Fibroblast of skin of left quadriceps (primary cell): ENCODE results near the gene SRL.
A peak's percentile ranks its signal among the peaks of the same experiment; 100 is the strongest.

ENCODE experiments used
- DNase-seq, 2 experiments: peaks; one replicate each; pipeline ENCODE4 v3.0.0-alpha.2; 2013; ENCODE audit warnings: low read depth in 2 of 2

The SRL gene

DNA sequence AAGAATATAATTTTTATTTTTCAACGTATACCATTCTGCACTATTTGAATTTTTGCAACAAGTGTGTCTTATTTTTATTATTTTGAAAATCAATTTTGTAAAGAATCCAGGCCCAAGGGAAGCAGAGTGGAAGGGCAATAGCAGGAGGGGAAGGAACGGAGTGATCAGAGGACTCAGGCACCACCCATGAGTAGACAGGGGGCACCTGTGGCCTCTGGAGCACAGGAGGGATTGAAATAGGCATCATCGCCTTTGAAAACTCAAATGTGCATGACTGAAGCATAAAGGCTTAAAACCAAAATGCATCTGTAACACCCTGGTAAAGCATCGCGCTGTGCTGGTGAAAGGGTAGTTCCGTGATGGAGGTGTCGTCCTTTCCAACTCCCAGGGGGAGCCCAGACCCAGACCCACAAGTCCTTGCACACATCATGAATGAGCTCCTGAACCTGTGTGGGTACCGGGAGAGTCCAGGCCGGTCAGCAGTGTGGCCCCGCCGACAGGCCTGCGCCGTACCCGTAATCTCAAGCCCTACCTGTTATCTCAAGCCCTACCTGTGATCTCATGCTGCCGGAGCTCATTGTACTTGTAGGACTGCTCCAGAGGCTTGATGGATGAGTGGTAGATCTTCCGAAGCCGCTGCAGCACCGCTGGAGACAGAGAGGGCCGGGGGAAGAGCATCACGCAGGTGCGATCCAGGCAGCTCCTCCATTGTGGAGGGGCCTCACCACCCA lies 39.1 kb downstream of the SRL start:
- no peak for DNase-seq

DNA sequence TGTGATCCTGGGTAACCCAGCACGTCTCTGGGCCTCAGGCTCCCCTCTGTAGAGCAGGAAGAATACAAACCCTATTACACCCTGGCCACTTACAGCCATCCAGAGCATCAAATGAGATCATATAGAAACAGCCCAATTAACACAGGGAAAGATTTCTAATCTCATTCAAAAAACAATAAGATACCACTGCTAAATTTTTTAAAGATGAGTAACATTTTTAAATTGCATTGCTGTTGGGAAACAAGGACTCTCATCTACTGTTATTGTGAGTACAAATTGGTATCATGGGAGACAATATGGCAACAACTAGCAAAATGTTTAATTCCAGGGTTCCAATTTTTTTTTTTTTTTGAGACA lies 41.1 kb downstream of the SRL start:
- DNase-seq = no peak

DNA sequence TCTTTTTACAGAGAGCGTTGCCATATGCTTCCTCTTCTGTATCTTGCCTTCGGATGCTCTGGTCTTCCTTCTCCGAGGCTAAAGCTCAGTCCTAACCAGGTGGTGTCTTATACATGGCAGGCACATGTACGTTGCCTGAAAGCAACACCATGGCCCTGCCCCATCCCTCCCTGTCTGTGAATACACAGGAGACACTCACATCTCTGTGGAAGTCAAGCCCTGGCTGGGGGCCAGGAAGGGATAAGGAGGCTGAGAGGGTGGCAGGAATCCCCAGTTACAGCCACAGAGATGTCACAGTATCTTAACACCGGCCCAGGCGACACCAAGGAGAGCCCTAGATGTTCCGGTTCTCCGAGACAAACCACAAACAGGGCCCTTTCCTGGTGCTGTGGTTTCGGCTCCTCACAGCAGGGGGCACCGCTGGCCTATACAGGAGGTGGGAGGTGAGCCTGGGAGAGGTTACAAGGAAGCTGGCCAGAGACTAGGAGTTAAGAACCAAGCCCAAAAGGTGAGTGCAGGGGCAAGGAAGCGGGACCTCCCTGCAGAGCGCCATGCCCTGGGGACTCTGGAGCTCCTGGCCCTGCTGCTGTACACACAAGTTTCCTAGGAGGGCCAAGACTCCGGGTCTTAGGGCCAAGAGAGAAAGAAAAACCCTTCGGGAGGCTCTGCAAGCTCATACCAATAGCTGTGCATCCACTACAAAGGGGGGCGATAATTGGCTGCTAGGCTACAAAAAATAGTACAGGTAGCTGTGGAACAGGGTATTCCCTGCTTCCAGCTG lies 41.7 kb downstream of the SRL start:
- DNase-seq = no peak

DNA sequence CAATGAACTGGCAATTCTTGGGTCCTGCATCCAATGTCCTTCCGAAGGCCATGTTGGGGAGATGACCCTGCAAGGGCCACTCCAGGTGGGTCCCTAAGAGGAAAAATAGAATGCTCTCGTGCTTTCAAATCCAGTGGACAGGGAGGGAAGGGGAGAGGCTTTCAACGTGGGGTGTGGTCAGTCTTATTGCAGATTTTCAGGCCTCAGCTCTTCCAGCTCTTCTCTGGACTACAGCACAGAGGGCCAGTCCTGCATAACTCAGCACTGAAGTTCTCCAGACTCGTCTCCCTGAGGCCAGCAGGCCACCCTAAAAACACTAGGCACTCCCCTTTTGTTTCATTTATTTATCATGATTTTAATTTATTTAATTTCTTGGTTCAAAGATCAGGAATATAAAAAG lies 43.1 kb downstream of the SRL start:
- no peak for DNase-seq

DNA sequence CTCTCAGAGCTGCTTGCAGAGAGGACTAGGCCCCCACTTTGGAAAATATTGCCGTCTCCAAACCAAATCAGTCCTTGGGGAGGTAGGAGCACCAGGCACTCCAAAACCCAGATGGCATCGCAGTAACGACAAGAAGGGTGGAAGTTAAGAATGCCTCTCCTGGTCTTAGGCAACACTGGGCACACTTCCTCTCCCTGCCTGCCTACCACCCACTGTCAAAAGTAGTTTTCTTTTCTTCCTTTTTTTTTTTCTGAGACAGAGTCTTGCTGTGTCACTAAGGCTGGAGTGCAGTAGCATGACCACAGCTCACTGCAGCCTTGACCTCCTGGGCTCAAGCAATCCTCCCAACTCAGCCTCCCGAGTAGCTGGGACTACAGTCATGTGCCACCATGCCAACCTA lies 47.2 kb downstream of the SRL start:
- no peak for DNase-seq

DNA sequence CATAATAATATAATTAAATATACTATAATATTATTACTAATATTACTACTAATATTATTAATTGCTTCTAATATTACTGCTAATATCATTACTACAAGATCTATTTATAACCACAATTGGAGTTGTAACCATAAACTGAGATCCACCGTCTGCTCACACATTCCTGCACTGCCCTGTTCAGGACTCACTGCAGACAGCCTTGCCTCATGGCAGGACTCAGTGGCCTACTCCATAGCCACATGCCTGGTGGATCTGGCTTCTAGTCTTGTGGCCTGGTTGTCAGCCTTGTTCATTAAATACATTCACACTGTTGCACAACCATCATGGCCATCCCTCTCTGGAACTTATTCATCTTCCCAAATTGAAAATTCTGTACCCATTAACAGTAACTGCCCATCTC lies 48.0 kb downstream of the SRL start:
- no peak for DNase-seq

DNA sequence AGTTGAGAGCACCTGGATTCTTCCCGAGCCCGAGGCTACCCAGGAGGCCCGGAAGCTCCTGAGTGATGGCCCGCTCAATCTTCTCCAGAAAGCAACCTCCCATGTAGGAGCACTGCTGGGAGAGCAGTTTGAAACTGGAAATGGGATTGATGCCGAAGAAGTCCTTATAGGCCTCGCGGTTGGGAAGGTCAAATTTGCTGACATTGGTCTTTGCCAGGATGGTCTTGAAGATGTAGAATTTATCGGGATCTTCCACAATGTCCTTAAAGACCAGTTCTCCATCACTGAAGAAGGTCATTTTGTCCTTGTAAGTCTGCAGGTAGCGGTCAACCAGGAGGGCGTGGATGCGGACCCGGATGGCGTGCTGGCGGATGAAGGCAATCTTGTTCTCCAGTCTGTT lies 49.7 kb downstream of the SRL start:
- DNase-seq = no peak

DNA sequence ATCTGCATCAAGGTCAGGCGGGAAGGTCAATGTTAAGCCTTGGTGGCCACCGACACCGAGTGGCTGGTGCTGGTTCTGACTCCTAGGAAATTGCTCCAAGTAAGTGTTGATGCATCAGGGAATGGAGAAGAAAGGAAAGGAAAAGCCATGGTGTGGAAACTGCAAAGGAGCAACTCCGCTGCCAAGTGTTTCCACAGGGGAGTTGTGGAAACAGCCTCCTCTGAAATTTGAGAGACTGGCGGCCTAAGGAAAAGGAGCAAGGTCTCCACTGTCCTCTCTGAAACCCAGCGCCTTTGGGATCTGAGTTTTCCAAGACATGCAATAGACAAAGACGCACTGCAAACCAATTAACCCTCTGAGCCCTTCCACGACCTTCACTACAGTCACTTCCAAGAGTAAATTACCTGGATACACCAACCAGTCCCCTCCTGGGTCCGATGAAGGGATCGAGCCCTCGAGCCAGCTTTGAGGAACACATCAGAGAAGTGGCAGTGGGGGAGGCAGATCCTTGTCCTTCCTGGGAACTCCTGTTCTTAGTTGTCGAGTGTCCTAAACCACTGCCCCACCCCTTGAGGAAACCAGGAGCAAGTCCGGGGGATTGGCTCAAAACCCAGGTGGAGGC lies 51.1 kb downstream of the SRL start:
- DNase-seq = no peak

DNA sequence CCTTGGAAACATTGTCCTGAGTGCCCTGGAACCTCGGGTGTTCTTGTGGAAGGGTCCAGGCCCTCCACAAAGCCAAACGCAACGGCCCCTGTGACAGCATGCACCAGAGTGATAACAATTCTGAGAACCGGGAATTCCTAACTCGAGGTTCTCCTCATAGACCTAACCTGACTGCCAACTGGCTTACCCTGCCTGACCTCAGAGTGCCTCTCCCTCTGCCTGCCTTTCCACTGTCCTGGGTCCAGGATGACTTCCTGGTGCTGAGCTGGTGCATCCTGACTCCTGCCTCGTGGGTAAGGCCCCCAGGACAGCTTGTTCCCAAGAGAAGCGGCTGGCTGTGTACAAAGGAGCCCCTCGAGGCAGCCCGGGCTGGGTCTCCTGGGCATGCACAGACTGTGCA lies 51.8 kb downstream of the SRL start:
- DNase-seq = no peak

DNA sequence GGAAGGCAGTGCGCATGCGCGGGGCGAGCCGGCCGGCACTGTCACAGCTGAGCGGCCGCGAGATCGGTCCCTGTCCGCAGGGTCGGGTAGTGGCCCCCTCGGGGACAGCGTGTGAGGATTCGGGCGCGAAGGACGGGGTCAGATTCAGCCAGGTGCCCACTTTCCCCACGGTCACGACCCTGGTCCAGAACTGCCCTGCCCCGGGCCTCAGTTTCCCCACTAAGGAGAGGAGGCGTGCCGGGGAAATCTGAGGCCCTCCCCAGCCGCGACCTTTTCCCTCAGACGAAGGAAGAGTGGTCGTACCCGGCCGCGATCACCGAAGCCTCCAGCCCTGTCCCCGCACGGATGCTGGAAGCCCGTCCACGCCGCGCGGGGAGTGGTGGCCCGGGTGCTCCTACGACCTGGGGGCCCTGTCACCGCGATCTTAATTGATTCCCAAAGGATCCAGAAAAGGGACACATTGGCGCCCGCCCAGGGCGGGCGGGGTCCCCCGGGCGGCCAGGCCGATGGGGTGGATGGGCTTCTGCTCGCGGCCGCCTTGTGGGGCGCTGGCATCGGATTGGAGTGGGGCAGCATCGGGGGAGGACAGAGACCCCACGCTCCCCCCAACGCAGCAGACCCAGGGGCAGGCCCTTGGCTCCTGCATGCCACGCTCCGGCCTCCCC lies 57.7 kb downstream of the SRL start:
- DNase-seq = no peak

DNA sequence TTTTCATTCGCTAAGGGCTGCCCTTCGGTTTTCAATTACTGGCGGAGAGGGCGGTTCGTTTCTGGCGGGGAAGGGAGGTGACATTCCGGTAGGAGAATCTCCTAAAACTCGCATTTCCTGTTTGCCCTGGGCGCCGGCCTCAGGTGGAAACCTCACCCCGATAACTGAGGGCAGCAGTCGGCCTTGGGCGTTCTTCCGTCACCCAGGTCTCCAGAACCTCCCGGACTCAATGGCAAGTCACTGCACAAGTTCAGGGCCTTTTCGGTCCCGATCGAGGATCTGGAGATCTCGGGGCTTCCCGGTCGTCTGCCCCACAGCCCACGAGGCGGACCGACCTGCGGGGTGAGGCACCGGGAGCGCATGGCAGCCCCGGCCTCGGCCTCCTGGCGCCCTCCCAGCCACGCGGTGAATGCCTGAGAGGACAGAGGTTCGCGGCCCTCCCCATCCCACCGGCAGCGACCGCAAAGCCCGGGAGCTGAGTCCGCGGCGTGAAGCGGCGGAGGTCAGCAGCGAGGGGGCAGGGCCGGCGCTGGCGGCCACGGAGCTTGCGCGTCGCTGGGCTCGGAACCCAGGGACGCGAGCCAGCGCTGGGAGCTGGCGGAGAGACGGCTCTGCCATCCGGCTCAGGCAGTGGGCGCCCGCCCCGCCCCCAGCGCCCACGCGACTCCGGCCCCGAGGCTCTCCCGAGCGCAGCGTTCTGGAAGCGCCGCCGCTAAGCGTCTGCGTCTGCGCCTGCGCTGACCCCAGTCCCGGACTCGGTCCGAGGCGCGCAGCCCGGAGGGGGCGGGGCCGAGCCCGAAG lies 58.4 kb downstream of the SRL start:
- DNase-seq = peak; percentile 77 to 81

DNA sequence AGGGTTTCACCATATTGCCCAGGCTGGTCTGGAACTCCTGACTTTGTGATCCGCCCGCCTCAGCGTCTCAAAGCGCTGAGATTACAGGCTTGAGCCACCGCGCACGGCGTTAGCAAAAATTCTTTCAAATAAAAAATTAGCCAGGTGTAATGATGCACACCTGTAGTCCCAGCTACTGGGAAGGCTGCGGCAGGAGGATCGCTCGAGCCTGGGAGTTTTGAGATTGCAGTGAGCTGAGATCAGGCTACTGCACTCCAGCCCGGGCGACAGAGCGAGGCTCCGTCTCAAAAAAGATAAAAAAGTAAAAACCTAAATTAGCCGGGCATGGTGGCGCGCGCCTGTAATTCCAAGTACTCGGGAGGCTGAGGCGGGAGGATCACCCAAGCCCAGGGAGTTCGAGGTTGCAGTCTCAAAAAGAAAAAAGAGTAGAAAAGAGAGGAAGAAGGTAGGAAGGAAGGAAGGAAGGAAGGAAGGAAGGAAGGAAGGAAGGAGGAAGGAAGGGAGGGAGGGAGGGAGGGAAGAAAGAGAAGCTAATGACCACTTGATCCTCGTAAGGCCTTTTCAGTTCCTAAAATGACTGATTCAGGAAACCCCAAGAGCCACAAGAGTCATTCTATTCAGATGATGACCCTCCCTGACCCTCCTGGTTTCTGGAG lies 59.2 kb downstream of the SRL start:
- DNase-seq = no peak

DNA sequence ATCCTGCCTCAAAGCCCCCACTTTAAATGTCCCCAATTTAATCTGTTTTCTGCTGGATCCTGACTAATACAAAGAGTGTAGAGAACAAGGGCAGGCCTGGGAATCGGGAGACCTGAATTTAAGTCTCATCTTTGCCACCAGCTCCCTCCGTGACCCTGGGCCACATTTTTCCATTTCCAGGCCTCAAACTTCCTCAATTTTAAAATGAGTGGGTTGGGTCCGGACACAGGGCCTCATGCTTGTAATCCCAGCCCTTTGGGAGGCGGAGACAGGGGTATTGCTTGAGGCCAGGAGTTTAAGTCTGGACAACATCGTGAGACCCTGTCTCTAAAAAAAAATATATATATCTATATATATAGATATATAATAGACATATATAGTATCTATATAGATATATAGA lies 61.4 kb downstream of the SRL start:
- DNase-seq = no peak

DNA sequence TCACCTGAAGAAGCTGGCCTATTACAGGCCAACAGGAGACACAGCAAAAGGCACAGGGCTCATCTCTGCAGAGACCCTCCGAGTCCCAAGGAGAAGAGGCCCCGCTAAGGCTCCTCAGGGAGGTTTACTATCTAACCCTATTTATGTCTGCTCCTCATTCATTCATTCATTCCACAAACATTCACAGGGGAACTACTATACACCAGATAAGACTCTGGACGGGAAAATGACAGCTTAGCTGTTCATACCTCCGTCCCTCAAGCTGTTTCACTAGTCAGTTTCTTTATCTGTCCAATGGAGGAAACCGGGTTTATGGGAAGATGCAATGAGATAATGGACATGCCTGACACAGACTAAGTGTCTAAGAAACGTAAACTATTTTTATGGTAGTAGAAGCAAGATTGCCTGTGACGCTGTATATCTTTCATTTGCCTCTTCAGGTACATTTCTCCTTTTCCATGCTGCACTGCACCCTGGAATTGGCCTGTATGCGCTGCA lies 62.1 kb downstream of the SRL start:
- no peak for DNase-seq

DNA sequence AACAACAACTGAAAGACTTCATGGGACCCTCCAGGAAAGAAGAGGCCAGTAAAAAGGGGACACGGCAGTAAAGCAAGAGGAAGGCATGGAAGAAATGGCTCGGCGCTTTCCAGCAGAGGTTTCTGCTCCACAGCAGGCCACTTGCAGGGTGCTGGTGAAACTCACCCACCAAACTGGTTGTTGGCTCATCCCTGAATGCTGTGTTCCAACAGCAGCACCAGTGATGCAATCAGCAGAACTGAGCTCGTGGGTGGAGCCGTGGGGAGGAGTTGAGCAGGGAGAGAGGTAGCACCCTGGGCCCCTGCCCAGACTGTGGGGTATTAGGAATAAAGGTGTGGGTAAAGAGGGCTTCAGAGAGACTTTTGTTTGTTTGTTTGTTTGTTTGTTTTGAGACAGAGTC lies 62.9 kb downstream of the SRL start:
- no peak for DNase-seq

DNA sequence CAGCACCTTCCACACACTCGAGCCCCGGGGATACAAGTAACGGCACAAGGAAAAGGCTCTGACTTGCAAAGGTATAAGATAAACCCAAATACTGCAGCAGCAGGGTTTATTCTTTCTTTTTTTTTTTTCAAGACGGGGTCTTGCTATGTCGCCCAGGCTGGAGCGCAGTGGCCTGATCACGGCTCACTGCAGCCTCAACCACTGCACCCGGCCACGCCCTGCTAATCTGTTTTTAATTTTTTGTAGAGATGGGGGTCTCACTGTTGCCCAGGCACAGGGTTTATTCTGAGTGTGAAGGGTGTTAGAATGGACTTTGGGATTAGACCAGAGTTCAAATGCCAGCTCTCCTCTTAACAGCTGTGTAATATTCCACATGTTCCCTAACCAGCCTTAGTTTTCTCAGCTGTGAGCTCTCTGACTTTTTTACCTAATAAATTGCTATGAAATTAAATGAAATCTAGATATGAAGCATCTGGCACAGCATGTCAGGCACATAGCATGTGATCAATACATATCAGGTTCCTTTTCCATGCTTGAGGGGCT lies 63.3 kb downstream of the SRL start:
- DNase-seq = no peak

DNA sequence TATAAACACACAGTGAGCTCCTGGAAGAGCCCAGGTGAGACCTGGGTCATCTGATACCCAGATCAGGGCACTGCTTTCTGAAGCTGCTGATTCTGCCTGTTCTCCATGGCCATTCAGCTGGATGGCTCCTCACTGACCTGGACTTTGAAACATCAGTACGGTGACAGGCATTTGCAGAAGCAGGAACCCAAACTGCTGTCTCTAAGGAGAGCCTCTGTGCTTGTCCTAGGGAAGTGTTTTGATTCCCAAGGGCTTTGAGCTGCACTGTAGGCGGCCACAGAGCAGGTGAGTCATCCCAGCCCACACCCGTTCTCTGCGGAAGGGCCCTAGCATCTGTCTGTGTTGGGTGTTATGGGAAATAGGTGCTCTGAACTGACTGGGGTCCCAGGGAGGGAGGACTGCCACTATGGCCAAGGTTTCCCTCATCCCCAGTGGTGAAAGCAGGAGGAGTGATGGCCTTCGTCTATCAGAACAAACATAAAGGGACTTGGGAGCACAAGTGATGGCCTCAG lies 64.9 kb downstream of the SRL start:
- no peak for DNase-seq

DNA sequence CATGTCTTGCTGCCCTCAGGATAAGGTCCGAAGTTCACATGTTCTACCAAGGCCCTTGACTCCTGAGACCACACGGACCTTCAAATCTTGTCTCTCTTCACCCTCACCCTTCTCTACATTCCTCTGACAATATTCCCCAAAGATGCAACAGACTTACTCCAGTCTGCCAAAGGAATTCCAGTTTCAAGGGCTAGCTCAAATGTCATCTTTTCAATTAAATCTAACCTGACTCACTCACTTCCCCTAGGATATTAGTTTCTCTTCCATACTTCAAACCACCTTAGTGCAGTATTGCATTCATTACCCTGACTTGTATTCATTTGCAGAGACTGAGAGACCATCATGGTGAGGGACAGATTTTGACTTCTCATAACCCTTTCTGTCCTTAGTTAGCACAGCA lies 66.0 kb downstream of the SRL start:
- no peak for DNase-seq

DNA sequence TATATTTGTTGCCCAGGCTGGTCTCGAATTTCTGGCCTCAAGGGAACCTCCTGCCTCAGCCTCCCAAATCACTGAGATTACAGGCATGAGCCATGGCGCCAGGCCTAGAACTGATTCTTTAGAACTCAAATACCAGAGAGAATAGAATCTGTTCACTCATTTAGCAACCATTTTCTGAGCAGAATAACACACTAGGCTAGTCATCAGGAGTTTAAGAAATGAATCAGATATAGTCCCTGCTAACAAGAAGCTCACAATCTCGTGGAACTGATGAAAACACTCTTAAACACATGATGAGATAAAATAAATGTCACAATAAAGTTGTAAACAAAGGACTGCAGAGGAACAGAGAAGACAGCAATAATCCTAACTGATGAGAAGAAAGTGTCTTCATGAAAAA lies 69.8 kb downstream of the SRL start:
- peak in 1 of 2 experiments; percentile 34 for DNase-seq

DNA sequence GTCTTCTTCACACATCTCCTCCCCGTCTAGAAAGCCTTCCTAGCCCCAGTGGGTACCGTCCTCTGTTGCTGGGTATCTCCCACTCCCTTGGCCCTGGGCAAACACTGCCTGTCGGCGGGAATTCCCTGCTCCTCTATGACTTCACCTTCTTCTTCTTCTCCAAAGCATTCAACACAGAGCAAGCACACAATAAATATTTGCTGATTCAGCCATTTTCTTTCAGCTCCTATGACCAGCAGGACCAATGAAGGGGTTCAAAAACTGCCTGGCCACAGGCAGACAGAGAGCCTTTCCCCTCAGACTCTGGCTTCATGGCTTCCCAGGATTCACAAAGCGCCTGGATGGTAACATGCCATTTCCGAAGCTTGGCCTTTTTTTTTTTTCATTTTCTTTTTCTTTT lies 72.5 kb downstream of the SRL start:
- DNase-seq = no peak

DNA sequence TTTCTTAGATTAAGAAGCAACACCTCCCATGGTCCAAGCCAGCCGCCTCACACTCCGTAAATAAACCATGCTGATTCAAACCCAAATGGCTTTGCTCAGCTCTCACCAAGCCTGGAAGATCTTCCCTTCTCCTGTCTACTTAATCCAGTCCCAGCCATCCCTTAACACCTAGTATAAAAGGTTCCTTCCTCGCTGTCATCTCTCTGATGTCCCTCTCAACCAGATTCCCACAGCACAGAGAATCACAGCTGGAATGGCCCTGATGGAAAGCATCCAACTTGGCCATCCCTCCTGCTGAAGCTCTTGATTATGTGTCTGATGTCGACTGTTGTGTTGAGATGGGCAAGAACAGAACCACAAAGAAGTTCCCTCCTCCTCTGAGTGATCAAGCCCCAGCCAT lies 75.1 kb downstream of the SRL start:
- no peak for DNase-seq
